HepG2 (cell line): ENCODE measurements around the gene NEK9. TPM values are rescaled to one million over a fixed set of nuclear protein-coding genes. Genes with fewer than 3 reads are reported as not detected.

ENCODE experiments used
- ATM ChIP-seq: fragments of 450-650 bp; IDR thresholded peaks from 2 replicates; pipeline ENCODE4 v1.7.1; 2017; ENCODE audit warnings: mild to moderate bottlenecking, borderline replicate concordance
- ATRX ChIP-seq: sonication (generic); formaldehyde crosslinking; IDR thresholded peaks from 2 replicates; pipeline ENCODE4 v1.4.0; 2020; ENCODE audit warnings: missing genetic modification reagents, borderline replicate concordance
- ELF4 ChIP-seq: sonication (generic); formaldehyde crosslinking; IDR thresholded peaks from 2 replicates; pipeline ENCODE4 v1.5.0; 2020; ENCODE audit warnings: missing genetic modification reagents, mild to moderate bottlenecking, moderate library complexity, borderline replicate concordance
- FOXO1 ChIP-seq: sonication (generic); formaldehyde crosslinking; IDR thresholded peaks from 2 replicates; pipeline ENCODE4 v1.4.0; 2020; ENCODE audit warnings: missing genetic modification reagents
- GZF1 ChIP-seq: sonication (generic); formaldehyde crosslinking; IDR thresholded peaks from 2 replicates; pipeline ENCODE4 v1.5.1; 2020; ENCODE audit warnings: mild to moderate bottlenecking, missing genetic modification reagents
- HDAC6 ChIP-seq: fragments of 200-600 bp; sonication (generic); IDR thresholded peaks from 2 replicates; pipeline ENCODE4 v1.7.0; 2017; ENCODE audit warnings: mild to moderate bottlenecking, antibody characterized with exemption, low read length, low read depth
- HNF4G ChIP-seq, 2 experiments: sonication (generic) in 1 of 2; formaldehyde crosslinking in 1 of 2; IDR thresholded peaks; 2 replicates each; pipeline versions ENCODE4 v1.4.0 to v1.6.1; 2011 to 2020; ENCODE audit warnings: borderline replicate concordance in 2 of 2, low read depth in 2 of 2, mild to moderate bottlenecking in 2 of 2, low read length in 1 of 2, missing genetic modification reagents in 1 of 2, moderate library complexity in 1 of 2
- SMAD1 ChIP-seq: sonication (generic); formaldehyde crosslinking; IDR thresholded peaks from 2 replicates; pipeline ENCODE4 v1.4.0; 2020; ENCODE audit warnings: missing genetic modification reagents, low read depth, mild to moderate bottlenecking, borderline replicate concordance
- TARDBP ChIP-seq: sonication (generic); formaldehyde crosslinking; IDR thresholded peaks from 2 replicates; pipeline ENCODE4 v1.8.0; 2022; ENCODE audit warnings: mild to moderate bottlenecking, missing genetic modification reagents
- ZFP62 ChIP-seq: sonication (generic); formaldehyde crosslinking; IDR thresholded peaks from 2 replicates; pipeline ENCODE4 v1.4.0; 2020; ENCODE audit warnings: missing genetic modification reagents
- ZNF337 ChIP-seq: sonication (generic); formaldehyde crosslinking; IDR thresholded peaks from 2 replicates; pipeline ENCODE4 v1.5.1; 2020; ENCODE audit warnings: missing genetic modification reagents, low read depth, mild to moderate bottlenecking, borderline replicate concordance
- ZNF34 ChIP-seq: sonication (generic); formaldehyde crosslinking; IDR thresholded peaks from 2 replicates; pipeline ENCODE4 v1.4.0; 2020; ENCODE audit warnings: mild to moderate bottlenecking, missing genetic modification reagents, borderline replicate concordance
- ZNF569 ChIP-seq: sonication (generic); formaldehyde crosslinking; IDR thresholded peaks from 2 replicates; pipeline ENCODE4 v1.5.0; 2020; ENCODE audit warnings: mild to moderate bottlenecking, missing genetic modification reagents, moderate library complexity, borderline replicate concordance
- ZNF614 ChIP-seq: IDR thresholded peaks from 2 replicates; pipeline ENCODE4 v1.6.1; 2018; ENCODE audit warnings: missing biosample characterization, missing genetic modification reagents, inconsistent platforms, borderline replicate concordance
- polyA plus RNA-seq, 8 experiments: library from polyadenylated mRNA; depleted of rRNA in 3 of 8; stranded (reverse) in 7 of 8; unstranded in 1 of 8; fragments of >200 nt; fragmentation: Illumina TruSeq in 4 of 8; extraction: Trizol in 4 of 8; gene quantifications; 2 replicates each; pipeline versions ENCODE4 v1.2.1 to v1.2.3, GENCODE V29; 2011 to 2016; ENCODE audit warnings: low read depth in 4 of 8, missing spikeins in 1 of 8, mixed read lengths in 1 of 8; ENCODE audit not compliant: insufficient read depth in 1 of 8
- total RNA-seq, 5 experiments: library from RNA; depleted of rRNA; stranded (reverse); fragments of >200 nt; fragmentation: Illumina TruSeq; extraction: Trizol; gene quantifications; 2 replicates each; pipeline ENCODE4 v1.2.3, GENCODE V29; 2016; ENCODE audit warnings: low read depth in 1 of 5
- TF ChIP-seq, protein P1 (sequence below): IDR thresholded peaks from 2 replicates; pipeline ENCODE4 v1.6.1; 2016; ENCODE audit warnings: low read depth, borderline replicate concordance
- TF ChIP-seq, protein P2 (sequence below): sonication (generic); formaldehyde crosslinking; IDR thresholded peaks from 2 replicates; pipeline ENCODE4 v1.4.0; 2020; ENCODE audit warnings: mild to moderate bottlenecking, missing genetic modification reagents, borderline replicate concordance
- TF ChIP-seq, protein P3 (sequence below): sonication (generic); formaldehyde crosslinking; IDR thresholded peaks from 2 replicates; pipeline ENCODE4 v1.4.0; 2020; ENCODE audit warnings: missing genetic modification reagents
- TF ChIP-seq, protein P4 (sequence below): sonication (generic); formaldehyde crosslinking; IDR thresholded peaks from 2 replicates; pipeline ENCODE4 v1.5.0; 2020; ENCODE audit warnings: missing genetic modification reagents, mild to moderate bottlenecking, borderline replicate concordance
- TF ChIP-seq, protein P5 (sequence below): sonication (generic); formaldehyde crosslinking; IDR thresholded peaks from 2 replicates; pipeline ENCODE4 v1.4.0; 2020; ENCODE audit warnings: missing genetic modification reagents

Gene NEK9
- total and polyA plus RNA-seq, 2 of the 13 experiments (the other 11 are each of a cell fraction or from before 2014, with no cell fraction given): 16.5 to 27.3 TPM

DNA sequence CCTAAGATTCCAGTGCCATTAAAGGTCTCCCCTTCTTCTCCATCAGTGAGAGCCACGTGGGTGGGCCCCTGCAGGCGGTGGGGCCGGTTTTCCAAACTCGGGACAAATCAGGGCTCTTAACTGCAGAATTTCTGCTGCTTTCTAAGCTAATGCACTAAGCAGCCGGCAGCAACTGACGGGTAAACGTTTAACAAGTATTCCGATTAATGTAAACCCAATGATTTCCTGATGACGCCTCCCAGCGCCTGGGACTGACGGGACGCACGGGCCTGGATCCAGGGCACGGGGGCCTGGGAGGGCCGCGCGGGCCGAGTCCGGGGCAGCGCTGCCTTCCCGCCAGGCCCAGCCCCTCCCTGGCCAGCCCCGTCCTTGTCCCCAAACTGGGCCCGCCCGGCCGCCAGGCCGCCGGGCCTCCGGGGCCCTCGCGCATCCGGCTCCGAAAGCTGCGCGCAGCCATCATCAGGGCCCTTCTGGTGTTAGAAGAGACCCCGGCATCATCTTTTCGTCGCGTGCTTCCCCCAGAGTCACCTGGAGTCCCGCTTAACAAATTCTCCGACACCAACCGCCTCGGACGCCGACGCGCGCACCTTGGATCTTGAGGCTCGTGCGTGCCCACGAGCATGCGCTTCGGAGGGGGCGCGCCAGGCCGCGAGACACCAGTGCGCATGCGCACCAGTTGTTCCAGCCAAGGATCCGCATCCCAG, 75.8 kb downstream of the NEK9 start, which contains the start of gene MLH3 (continued):
- TF ChIP-seq, protein P1, sequence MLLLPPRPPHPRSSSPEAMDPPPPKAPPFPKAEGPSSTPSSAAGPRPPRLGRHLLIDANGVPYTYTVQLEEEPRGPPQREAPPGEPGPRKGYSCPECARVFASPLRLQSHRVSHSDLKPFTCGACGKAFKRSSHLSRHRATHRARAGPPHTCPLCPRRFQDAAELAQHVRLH (CRISPR knock-in tag): 0 out of 2 replicates have a peak, but pooled peaks have one; percentile 48
- TF ChIP-seq TARDBP (CRISPR knock-in tag) (no peak), ZNF614 (CRISPR knock-in tag) (peak; percentile 38; the same call in 1 of the 2 replicates), ZFP62 (CRISPR knock-in tag) (no peak), ZNF569 (no peak), SMAD1 (0 out of 2 replicates have a peak, but pooled peaks have one; percentile 69), ATRX (CRISPR knock-in tag) (no peak), ZNF34 (CRISPR knock-in tag) (no peak), FOXO1 (CRISPR knock-in tag) (no peak), ELF4 (CRISPR knock-in tag) (no peak), ATM (no peak), GZF1 (CRISPR knock-in tag) (0 out of 2 replicates have a peak, but pooled peaks have one; percentile 62), ZNF337 (peak; percentile 28; the same call in 1 of the 2 replicates), HNF4G (IDR thresholded peaks at IDR 0.05; ENCODE audit: borderline replicate concordance, low read depth, low read length) (no peak), HNF4G (CRISPR knock-in tag; IDR thresholded peaks at IDR 0.05; ENCODE audit: borderline replicate concordance, low read depth) (0 out of 2 replicates have a peak, but pooled peaks have one; percentile 39), HDAC6 (no peak)
- TF ChIP-seq, protein P2, sequence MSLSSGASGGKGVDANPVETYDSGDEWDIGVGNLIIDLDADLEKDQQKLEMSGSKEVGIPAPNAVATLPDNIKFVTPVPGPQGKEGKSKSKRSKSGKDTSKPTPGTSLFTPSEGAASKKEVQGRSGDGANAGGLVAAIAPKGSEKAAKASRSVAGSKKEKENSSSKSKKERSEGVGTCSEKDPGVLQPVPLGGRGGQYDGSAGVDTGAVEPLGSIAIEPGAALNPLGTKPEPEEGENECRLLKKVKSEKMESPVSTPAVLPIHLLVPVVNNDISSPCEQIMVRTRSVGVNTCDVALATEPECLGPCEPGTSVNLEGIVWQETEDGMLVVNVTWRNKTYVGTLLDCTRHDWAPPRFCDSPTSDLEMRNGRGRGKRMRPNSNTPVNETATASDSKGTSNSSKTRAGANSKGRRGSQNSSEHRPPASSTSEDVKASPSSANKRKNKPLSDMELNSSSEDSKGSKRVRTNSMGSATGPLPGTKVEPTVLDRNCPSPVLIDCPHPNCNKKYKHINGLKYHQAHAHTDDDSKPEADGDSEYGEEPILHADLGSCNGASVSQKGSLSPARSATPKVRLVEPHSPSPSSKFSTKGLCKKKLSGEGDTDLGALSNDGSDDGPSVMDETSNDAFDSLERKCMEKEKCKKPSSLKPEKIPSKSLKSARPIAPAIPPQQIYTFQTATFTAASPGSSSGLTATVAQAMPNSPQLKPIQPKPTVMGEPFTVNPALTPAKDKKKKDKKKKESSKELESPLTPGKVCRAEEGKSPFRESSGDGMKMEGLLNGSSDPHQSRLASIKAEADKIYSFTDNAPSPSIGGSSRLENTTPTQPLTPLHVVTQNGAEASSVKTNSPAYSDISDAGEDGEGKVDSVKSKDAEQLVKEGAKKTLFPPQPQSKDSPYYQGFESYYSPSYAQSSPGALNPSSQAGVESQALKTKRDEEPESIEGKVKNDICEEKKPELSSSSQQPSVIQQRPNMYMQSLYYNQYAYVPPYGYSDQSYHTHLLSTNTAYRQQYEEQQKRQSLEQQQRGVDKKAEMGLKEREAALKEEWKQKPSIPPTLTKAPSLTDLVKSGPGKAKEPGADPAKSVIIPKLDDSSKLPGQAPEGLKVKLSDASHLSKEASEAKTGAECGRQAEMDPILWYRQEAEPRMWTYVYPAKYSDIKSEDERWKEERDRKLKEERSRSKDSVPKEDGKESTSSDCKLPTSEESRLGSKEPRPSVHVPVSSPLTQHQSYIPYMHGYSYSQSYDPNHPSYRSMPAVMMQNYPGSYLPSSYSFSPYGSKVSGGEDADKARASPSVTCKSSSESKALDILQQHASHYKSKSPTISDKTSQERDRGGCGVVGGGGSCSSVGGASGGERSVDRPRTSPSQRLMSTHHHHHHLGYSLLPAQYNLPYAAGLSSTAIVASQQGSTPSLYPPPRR (CRISPR knock-in tag): no peak
- TF ChIP-seq, protein P3, sequence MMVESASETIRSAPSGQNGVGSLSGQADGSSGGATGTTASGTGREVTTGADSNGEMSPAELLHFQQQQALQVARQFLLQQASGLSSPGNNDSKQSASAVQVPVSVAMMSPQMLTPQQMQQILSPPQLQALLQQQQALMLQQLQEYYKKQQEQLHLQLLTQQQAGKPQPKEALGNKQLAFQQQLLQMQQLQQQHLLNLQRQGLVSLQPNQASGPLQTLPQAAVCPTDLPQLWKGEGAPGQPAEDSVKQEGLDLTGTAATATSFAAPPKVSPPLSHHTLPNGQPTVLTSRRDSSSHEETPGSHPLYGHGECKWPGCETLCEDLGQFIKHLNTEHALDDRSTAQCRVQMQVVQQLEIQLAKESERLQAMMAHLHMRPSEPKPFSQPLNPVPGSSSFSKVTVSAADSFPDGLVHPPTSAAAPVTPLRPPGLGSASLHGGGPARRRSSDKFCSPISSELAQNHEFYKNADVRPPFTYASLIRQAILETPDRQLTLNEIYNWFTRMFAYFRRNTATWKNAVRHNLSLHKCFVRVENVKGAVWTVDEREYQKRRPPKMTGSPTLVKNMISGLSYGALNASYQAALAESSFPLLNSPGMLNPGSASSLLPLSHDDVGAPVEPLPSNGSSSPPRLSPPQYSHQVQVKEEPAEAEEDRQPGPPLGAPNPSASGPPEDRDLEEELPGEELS (CRISPR knock-in tag): peak; percentile 30
- TF ChIP-seq, protein P4, sequence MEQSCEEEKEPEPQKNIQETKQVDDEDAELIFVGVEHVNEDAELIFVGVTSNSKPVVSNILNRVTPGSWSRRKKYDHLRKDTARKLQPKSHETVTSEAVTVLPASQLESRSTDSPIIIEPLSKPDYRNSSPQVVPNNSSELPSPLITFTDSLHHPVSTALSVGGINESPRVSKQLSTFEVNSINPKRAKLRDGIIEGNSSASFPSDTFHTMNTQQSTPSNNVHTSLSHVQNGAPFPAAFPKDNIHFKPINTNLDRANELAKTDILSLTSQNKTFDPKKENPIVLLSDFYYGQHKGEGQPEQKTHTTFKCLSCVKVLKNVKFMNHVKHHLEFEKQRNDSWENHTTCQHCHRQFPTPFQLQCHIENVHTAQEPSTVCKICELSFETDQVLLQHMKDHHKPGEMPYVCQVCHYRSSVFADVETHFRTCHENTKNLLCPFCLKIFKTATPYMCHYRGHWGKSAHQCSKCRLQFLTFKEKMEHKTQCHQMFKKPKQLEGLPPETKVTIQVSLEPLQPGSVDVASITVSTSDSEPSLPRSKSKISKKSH (CRISPR knock-in tag): peak; percentile 52; the same call in 1 of the 2 replicates
- TF ChIP-seq, protein P5, sequence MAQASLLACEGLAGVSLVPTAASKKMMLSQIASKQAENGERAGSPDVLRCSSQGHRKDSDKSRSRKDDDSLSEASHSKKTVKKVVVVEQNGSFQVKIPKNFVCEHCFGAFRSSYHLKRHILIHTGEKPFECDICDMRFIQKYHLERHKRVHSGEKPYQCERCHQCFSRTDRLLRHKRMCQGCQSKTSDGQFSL (CRISPR knock-in tag): no peak
